Mucosa of descending colon (tissue), 3 donors: ENCODE measurements around the gene MYRIP. TPM values are rescaled to one million over a fixed set of nuclear protein-coding genes. Genes with fewer than 3 reads are reported as not detected.

Experiments used
- ATAC-seq: fragments of 200-7000 bp; cut with Tn5 transposase; one replicate; pipeline ENCODE4 v1.9.1; 2020; ENCODE audit warnings: mild to moderate bottlenecking, moderate library complexity
- DNase-seq, 3 donors: peaks; one replicate each; pipeline ENCODE4 v3.0.0-alpha.2; 2020
- H3K36me3 ChIP-seq: fragments of 200-600 bp; one replicate; pipeline ENCODE4 v1.8.0; 2021; ENCODE audit warnings: low read depth, mild to moderate bottlenecking
- H3K4me1 ChIP-seq: fragments of 200-600 bp; one replicate; pipeline ENCODE4 v1.8.0; 2021; ENCODE audit warnings: low read depth, mild to moderate bottlenecking
- H3K4me3 ChIP-seq: fragments of 200-600 bp; one replicate; pipeline ENCODE4 v1.8.0; 2021; ENCODE audit warnings: mild to moderate bottlenecking
- H3K9me3 ChIP-seq: fragments of 200-600 bp; one replicate; pipeline ENCODE4 v1.8.0; 2021; ENCODE audit warnings: mild to moderate bottlenecking
- intact Hi-C, 2 donors: fragments of 100-400 bp; cut with DNase I in 1 of 2; cut with micrococcal nuclease in 1 of 2; formaldehyde crosslinking; loops; one replicate each; pipeline versions ENCODE4 v1.11.0 to v1.11.1; 2022; cut with DNase I, micrococcal nuclease
- total RNA-seq, 3 donors: library from RNA; stranded (reverse); fragmentation: NEBNext Ultra II Directional in 2 of 3; extraction: Animal tissue kit (Norgen Biotek cat#: 25700) in 2 of 3; gene quantifications; one replicate each; pipeline versions ENCODE4 v1.2.1 to v1.2.4, GENCODE V29; 2021 to 2023
- TF ChIP-seq, protein P1 (sequence below): fragments of 200-600 bp; IDR thresholded peaks from one replicate; pipeline ENCODE4 v1.8.0; 2022; ENCODE audit warnings: antibody characterized with exemption, mild to moderate bottlenecking
- donor health status: DM: no; HTN: no; CAD: no; lungs with moderate emphysema.
- donor health status: DM: no; HTN: no; CAD: no.
- donor health status: DM: no; HTN: yes; CAD: no.

Gene MYRIP
- total RNA-seq, 3 donors from 2014 or later, result 7.2 to 11.2 (median 9.9) TPM

- TF ChIP-seq, protein P1, sequence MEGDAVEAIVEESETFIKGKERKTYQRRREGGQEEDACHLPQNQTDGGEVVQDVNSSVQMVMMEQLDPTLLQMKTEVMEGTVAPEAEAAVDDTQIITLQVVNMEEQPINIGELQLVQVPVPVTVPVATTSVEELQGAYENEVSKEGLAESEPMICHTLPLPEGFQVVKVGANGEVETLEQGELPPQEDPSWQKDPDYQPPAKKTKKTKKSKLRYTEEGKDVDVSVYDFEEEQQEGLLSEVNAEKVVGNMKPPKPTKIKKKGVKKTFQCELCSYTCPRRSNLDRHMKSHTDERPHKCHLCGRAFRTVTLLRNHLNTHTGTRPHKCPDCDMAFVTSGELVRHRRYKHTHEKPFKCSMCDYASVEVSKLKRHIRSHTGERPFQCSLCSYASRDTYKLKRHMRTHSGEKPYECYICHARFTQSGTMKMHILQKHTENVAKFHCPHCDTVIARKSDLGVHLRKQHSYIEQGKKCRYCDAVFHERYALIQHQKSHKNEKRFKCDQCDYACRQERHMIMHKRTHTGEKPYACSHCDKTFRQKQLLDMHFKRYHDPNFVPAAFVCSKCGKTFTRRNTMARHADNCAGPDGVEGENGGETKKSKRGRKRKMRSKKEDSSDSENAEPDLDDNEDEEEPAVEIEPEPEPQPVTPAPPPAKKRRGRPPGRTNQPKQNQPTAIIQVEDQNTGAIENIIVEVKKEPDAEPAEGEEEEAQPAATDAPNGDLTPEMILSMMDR, result no peak
- no peak for DNase-seq
- intact Hi-C loops, result no loop called here
- no peaks in the 10 kb centered on the region for H3K9me3 ChIP-seq
- H3K36me3 ChIP-seq, result no peaks in the 10 kb centered on the region
- H3K4me1 ChIP-seq, result no peaks in the 10 kb centered on the region
- no peak for ATAC-seq
- no peak overlapping the region for H3K4me3 ChIP-seq
These were observed 485.0 kb downstream of the MYRIP start for GRCh38 chr3:40294434-40294833.

DNA sequence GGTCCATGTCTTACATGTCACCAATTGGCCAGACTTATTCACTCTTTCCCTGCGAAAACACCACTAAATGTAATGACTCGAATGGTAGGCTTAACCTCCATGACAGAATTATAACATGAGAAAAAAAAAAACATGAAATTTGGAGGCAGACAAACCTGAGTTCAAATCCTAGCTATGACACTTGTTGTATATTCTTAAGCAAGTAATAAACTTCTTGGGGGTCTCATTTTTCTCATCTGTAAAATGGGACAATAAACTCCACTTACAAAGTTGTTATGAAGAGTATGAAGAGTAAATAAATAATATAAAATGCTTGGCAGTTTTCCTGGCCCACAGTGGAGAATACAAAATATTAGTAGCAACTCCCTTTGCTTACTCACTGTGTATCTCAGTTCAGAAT, 488.7 kb downstream of the MYRIP start:
- Histone ChIP-seq H3K36me3 (no peaks in the 10 kb centered on the region), H3K9me3 (no peaks in the 10 kb centered on the region), H3K4me3 (no peak overlapping the region), H3K4me1 (no peaks in the 10 kb centered on the region)
- TF ChIP-seq, protein P1, result no peak
- DNase-seq (no peak), ATAC-seq (no peak)
- intact Hi-C loops, result no loop called here

DNA sequence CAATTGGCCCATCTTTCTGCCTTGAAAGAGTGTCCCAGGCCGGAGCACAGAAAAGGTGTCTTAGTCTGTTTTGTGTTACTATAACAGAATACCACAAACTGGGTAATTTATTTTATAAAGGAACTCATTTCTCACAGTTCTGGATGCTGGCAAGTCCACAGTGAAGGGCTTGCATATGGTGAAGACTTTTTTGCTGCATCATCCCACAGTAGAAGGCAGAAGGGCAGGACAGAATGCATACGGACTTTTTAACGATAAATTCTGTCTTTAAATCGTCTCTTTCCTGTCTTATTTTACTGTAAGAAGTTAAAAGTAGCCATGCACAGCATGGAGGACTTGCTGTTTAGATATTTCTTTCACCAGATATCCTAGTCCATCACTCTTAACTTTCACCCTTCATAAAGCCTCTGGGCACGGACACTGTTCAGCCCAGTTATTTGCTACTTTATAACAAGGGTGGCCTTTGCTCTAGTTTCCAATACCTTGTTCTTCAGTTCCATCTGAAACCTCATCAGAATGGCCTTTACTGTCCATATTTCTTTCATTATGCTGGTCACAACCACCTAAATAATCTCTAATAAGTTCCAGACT, 489.8 kb downstream of the MYRIP start:
- H3K36me3 ChIP-seq, result no peaks in the 10 kb centered on the region
- intact Hi-C loops, result no loop called here
- H3K4me1 ChIP-seq, result no peaks in the 10 kb centered on the region
- H3K4me3 ChIP-seq, result no peak overlapping the region
- DNase-seq (no peak), ATAC-seq (no peak)
- no peaks in the 10 kb centered on the region for H3K9me3 ChIP-seq
- TF ChIP-seq, protein P1, result no peak

DNA sequence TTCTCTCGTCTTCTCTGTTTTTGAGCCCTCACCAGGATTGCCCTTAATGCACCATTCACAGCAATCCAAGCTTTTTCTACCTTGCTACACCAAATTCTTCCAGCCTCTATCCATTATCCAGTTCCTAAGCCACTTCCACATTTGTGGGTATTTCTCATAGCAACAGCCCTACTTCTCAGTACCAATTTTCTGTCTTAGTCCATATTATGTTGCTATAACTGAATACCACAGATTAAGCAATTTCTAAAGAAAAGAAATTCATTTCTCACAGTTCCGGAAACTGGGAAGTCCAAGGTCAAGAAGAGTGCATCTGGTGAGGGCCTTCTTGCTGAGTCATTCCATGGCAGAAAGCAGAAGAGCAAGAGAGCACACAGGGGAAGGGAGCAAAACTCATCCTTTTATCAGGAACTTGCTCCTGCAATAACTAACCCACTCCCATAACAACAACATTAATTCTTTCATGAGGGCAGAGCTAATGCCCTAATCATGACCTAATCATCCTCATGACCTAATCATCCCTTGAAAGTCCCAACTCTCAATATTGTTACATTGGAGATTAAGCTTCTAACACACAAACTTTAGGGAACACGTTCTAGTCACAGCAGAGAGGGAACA, 490.4 kb downstream of the MYRIP start:
- H3K9me3 ChIP-seq, result no peaks in the 10 kb centered on the region
- H3K4me3 ChIP-seq, result no peak overlapping the region
- peak; percentile 58 for ATAC-seq
- DNase-seq, result no peak
- intact Hi-C loops, result no loop called here
- H3K36me3 ChIP-seq, result no peaks in the 10 kb centered on the region
- TF ChIP-seq, protein P1, result no peak
- H3K4me1 ChIP-seq, result no peaks in the 10 kb centered on the region

GRCh38 chr3:40302784-40303183, 493.4 kb downstream of the MYRIP start:
- no peak for DNase-seq
- no peaks in the 10 kb centered on the region for H3K9me3 ChIP-seq
- H3K36me3 ChIP-seq, result no peaks in the 10 kb centered on the region
- intact Hi-C loops, result no loop called here
- TF ChIP-seq, protein P1, result no peak
- ATAC-seq, result no peak
- H3K4me1 ChIP-seq, result no peaks in the 10 kb centered on the region
- no peak overlapping the region for H3K4me3 ChIP-seq
